GM19240 (cell line): ENCODE data around the gene EXD3.
"Not testable (repeated sequence)": the region's sequence is repeated elsewhere in the genome, so short reads cannot be mapped to it uniquely, and the experiment has no call there.

Experiments used
- DNase-seq: peaks from one replicate; pipeline ENCODE4 v3.0.0; 2011; ENCODE audit warnings: low spot score; ENCODE audit not compliant: insufficient read length

Gene EXD3

DNA sequence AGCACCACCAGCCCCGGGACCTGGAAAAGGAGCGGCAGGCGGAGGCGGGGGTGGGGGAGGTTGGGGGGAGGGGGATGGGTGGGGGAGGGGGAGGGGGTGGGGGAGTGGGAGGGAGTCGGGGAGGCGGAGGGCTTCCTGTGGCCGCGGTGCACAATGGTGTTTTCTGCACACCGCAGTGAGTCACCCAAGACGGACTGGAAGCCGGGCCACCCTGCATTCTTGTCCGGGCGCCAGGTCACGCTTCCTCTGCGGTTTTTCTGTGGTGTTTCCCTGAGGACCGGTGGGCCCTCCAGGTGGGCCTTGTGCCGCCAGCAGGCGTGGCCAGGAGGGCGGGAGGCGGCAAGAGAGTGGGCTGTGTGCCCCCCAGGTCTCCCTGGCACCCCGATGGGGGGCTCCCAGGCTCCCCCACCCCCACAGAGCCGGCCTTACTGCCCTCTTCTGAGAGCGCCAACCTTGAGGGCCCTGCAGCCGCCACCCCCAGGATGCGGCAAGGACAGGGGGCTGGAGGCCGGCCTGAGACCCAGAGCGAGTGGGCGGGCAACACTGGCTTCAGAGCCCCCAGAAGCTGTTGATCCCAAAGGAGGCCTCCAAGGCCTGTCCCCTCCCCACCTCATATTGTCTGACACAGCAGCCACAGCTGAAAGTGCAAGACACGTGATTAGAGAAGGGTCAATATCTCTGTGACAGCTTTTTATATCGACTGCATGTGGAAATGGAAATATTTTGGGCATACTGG, 11.1 kb downstream of the EXD3 start:
- peak; percentile 77 for DNase-seq

GRCh38 chr9:137411260-137411644, 11.7 kb downstream of the EXD3 start:
- no peak for DNase-seq

DNA sequence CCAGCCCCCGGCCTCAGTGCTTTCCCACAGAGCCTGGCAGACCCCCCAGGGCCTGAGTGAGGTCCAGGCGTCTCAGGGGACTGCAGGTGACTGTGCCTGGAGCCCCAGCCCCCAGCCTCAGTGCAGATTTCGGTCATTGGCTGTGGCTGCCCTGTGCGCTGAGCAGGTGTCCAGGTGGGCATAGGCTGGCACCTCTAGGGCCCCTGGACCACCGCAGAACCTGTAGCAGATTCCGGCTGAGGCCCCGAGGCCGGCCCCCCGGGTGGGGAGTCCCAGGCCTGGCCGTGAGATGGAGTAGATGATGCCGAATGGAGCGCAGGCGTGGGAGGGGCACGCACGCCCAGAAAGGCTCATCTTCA, 12.1 kb downstream of the EXD3 start:
- DNase-seq: no peak

DNA sequence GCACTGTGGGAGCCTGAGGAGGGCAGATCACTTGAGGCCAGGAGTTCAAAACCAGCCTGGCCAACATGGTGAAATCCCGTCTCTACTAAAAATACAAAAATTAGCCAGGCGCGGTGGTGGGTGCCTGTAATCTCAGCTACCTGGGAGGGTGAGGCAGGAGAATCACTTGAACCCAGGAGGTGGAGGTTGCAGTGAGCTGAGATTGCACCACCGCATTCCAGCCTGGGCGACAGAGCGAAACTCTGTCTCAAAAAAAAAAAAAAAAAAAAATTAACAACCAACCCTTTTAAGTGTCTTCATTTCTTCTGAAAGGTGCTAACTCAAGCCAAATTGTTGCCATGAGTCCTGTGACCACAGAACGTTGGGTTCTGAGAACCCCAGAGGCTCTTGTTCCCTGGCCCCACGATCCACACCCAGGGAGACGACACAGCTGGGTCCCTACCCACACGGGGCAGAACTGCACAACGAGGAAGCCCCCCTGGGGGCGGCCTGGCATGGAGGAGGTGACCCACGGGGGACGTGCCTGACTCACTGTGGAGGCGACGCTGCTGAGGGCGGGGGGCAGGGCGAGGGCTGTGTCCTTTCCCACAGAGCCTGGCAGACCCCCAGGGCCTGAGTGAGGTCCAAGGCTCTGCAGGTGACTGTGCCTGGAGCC, 12.6 kb downstream of the EXD3 start:
- DNase-seq: not testable (repeated sequence)

DNA sequence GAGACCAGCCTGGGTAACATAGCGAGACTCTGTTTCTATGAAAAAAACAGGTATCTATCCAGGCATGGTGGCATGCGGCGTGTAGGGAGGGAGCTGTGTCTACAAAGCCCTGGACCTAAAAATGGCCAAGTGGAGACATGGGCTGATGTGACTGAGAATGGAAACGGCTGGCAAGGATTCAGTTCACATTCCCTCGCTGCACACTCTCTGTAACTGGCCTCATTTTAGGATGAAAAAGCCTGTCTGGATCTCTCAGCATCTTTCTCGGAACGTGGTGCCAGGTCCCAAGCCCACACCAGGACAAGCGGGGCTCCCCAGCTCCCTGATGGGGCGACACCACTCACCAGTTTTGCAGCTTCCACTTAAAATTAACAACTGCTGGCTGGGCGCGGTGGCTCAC, 13.4 kb downstream of the EXD3 start:
- no peak for DNase-seq

- no peak for DNase-seq
Measured at GRCh38 chr9:137408651-137409405, 14.1 kb downstream of the EXD3 start.

DNA sequence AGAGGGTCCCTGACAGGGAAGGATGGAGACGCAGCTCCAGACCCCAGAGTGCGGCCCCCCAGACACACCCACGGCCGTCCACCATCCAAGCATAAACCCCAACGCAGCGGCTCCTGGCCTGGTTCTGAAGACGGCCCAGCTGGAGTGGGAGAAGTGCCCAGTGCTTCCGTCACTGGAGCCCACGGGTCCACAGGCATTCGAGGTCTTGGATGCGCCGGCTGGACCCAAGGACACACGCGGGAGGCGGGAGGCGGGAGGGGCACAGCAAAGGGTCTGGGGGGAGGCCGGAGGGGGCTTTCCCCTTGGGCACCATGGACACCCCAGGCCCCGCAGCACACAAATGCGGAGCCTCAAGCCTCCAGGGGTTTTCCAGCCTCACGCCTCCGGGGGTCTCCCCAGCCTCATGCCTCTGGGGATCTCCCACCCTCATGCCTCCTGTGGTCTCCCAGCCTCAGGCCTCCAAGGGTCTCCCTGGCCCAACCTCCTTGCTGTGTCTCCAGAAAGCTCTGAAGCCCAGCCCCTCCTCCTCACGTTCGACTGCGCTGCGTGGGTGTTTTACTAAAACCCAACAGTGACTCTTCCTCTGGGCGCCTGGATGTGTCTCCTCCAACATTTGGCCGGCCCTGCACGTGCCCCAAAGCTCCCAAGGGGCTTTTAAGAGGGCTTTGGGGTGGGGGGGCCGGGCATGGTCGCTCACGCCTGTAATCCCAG, 15.2 kb downstream of the EXD3 start:
- DNase-seq: no peak

DNA sequence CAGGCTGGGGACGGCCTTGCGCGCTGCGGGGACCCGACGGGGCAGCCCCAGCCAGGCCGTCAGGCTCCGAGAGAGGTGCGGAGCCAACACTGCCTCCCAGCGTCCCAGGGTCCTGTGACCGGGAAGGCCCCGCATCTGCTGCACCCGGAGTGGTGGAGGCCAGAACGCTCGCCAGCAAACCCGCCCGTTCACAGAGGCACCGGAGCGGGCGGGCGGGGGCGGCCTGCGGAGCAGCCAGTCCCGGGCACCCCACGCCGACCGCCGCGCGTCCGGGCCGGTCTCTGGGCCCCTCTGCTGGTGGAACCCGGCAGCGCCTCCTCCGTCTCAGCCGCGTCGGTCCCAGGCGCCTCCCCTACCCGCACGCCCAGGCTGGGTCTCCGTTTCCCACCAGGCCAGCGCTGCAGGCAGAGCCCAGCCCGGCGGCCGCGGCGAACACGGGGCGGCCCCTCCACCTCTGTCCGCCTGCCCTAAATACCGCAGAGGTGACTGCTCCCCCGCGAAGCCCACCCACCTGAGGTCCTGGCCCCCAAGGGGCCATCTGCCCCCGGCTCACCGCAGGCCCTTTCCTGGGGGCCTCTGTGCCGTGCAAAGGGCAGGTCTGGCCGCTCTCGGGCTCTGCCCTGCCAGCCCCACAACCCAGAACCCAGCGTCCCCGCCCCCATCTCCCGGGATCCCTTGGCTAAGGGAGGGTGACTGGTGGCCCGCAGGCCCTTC, 15.9 kb downstream of the EXD3 start:
- DNase-seq: no peak

DNA sequence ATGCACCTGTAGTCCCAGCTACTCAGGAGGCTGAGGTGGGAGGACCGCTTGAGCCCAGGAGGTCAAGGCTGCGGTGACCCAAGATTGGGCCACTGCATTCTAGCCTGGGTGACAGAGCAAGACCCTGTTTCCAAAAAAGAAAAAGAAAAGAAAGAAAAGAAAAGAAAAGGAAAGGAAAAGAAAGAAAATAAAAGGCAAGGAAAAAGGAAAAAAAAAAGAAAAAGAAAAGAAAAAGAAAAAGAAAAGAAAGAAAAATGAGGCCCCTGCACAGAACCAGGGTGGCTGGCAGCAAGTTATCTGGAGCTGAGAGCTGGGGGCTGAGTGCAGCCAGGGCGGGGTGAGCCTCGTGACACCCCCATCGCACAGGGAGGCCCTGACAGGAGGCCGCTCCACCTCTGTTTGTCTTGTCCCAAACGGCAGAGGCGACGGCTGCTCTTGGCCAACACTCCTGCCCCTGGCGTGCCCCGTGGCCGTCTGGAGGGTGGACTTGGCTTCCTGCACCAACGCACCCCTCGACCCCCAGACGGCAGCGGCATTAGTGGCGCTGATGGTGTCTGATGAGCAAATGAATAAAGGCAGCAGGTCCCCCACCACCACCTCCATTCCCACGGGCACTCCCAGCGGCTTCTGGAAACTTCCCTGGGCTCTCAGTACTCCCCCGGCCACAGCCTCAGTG, 16.7 kb downstream of the EXD3 start:
- no peak for DNase-seq

- no peak for DNase-seq
Measured at GRCh38 chr9:137405677-137406081, 17.3 kb downstream of the EXD3 start.

DNA sequence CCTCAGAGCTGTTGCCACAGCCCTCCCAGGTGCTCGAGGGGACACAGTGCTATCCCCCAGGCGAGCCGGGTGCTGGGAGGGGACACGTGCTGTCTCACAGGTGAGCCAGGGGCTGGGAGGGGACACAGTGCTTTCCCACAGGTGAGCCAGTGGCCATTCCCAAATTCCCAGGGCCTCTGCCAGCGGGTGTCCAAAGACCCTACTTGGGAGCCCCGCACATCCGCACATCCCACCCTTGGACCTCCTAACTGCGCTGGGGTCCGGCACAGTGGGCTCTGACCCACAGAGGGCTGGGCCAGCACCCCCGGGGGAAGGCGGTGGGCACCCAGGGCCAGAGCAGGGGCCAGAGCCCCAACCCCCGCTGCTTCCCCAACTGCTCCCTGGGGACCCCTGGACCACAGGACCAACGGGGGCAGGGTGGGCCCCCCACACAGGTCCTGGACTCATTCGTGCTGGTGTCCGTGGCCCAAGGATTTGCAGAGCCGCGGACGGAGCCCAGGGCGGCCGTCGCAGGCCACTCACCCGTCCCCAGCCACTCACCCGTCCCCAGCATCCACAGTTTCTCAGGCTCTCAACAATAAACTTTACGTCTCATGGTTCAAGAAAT, 17.9 kb downstream of the EXD3 start:
- no peak for DNase-seq

DNA sequence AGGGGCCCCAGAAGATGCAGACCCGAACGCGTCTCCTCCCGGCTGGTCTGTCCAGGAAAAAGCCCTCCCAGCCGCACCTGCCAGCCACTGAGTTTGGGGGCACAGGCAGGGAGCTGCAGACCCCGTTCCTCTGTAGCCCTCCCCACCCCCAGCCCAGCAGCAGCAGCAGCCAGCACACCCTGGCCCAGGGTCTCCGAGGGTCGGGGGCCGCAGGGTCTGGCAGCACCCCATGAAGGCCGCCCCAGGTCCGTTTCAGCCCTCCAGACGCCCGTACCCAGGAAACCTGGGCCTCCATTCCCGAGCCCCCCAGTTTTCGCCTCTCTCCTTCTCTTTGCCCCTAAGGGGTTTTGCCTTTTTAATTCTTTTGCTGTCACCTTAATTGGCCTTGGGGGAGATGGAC, 19.7 kb downstream of the EXD3 start:
- DNase-seq: no peak

GRCh38 chr9:137402746-137403145, 20.2 kb downstream of the EXD3 start:
- DNase-seq: no peak

DNA sequence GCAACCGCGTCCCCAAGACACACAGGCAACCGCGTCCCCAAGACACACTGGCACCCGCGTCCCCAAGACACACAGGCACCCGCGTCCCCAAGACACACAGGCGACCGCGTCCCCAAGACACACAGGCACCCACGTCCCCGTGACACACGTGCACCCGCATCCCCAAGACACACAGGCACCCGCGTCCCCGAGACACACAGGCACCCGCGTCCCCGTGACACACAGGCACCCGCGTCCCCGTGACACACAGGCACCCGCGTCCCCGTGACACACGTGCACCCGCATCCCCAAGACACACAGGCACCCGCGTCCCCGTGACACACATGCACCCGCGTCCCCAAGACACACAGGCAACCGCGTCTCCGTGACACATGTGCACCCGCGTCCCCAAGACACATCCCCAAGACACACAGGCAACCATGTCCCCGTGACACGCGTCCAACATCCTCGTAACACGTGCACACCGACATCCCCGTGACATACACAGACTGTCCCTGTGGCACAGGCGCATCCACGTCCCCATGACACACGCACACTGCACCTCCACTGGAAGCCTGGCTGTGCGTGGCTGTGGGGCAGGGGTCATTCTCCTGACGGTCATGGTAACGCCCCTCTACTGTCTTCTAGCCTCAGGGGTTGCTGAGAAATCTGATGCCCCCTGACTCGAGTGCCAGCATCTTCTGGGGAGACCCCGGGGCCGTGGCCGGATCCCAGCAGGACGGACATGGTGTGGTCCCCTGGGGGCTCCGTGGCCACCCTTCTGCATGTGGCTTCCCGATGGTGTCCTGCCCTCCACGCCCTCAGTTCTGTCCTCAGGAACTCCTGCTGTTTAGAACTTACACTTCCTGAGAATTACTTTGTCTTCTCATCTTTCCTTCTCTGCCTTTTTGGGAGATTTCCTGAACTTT, 24.1 kb downstream of the EXD3 start:
- DNase-seq: no peak

DNA sequence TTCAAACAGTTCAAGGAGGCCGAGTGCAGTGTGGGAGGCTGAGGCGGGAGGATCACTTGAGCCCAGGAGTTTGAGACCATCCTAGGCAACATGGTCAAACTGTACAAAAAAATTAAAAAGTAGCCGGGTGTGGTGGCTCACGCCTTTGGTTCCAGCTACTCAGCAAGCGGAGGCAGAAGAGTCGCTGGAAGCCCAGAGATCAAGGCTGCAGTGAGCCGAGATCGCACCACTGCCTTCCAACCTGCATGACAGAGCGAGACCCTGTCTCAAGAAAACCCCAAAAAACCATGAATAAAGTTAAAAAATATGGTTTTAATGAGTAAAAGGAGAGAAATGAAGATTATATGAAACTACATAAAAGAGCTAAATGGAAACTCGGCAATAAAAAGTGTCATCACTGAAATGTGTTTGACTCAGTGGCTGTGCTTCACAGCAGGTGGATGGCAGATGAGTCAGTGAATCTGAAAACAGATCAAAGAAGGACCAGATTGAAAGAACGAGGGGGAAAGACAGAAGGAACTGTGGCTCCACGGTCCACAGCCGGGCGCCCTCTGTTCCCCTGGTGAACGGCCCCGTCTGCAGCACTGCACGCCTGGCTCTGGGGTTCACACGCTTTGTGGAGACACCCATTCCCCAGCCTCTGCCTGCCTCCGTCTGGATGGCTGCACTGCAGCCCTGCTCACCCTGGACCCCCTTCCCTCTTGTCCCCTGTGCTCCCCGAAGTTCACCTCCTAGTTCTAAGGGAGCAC, 25.1 kb downstream of the EXD3 start:
- no peak for DNase-seq

- no peak for DNase-seq
Measured at GRCh38 chr9:137396634-137397367, 26.2 kb downstream of the EXD3 start.

DNA sequence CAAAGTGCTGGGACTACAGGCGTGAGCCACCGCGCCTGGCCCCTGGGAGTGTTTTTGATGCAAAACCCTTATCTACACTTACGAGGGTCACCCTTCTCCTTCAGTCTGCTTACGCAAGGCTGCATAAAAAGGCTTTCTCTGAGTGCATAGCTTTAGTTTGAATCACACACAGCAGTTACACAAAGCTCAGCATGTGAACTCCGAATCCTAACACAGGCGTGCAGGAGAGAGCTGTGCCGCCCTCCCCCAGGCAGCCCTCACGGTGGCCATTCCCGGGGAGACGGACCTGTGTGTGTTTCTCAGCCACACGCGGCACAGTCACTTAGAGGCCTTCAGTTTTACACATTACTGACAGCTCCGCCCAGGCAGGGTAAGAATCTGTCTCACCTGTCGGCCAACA, 26.7 kb downstream of the EXD3 start:
- no peak for DNase-seq

- no peak for DNase-seq
Measured at GRCh38 chr9:137395666-137396010, 27.3 kb downstream of the EXD3 start.
